NCI-H2107 treated with DMSO at 0.1 percent for 48 hours (cell line): ENCODE results near the gene COL4A2.
A peak's percentile ranks its signal among the peaks of the same experiment; 100 is the strongest.

Source experiments
- DNase-seq: peaks from one replicate; lab custom pipeline; 2025; ENCODE audit not compliant: unreplicated experiment; lab: John Stamatoyannopoulos, UW

COL4A2 gene

DNA sequence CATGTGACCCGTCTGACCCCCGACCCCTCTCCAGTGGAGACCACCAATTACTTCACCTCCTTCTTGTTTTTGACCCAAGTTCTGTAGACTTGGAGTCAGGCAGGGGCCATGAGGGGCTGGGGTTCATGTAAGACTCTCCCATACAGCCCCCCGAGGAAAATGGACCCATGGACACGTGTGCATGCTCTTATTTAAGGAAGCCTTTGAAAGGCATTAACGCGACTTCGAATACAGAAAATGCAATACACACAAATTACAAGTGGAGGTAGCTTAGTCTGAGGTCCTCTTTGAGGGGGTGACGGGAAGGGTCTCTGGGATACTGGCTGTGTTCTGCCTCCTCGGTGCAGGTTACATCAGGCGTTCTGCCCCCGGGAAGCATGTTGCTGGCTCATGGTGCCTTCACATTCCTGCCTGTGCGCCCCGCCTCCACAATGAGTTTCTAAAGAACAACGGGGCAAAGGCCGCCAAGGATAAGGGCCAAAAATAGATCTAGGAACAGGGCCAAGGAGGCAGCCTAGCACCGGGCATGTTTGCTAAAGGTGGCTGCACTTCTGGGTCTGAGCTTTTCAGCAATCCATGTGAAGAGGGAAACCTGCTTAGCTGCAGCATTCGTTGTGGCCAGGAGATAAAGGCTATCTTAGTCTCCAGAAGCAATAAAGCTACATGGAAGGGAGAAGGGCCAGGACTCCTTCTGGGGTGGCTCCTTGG is 199.9 kb downstream of the COL4A2 start:
- no peak for DNase-seq

GRCh38 chr13:110507678-110508381 is 200.7 kb downstream of the COL4A2 start:
- DNase-seq = no peak

- DNase-seq = peak; percentile 85
Measured at GRCh38 chr13:110509478-110509926, 202.4 kb downstream of the COL4A2 start.

DNA sequence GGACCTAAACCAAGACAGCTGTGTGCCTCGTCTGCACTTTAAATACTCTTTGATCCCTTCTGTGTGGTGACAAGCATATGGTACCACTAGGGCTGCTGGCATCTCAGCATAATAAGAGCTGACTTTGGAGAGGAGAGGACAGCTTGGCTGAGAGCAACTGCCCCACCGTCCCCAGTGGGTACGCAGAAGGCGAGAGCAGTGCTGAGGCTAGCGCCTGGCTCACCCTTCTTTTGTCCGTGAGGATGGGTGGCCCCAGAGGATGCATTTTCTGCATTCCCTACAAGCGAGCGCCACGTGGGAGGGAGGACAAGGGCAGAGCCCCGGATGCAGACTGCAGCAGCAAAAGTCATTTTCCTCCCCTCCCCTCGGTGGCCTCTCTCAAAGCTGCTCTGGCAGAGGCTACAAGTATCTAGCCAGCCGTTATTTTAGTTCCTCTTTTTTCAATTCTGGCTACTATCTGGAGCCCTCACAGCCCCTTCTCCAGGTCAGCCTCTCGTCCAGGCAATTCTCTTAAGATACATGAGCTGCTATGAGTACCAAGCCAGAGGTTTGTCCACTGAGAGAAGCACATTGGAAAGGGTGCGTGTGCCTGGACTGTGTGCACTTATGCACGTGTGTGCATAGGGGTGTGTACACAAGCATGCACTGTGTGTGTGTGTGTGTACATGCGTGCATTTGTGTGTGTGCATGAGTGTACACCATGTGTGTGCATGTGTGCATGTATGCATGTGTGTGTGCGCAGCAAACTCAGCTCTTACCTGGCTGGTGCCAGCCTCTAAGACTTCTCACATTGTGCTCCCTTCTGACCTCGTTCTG is 203.1 kb downstream of the COL4A2 start:
- DNase-seq = no peak

- DNase-seq = no peak
Measured at GRCh38 chr13:110511509-110512181, 204.6 kb downstream of the COL4A2 start.

- DNase-seq = no peak
Measured at GRCh38 chr13:110512198-110512740, 205.2 kb downstream of the COL4A2 start.

DNA sequence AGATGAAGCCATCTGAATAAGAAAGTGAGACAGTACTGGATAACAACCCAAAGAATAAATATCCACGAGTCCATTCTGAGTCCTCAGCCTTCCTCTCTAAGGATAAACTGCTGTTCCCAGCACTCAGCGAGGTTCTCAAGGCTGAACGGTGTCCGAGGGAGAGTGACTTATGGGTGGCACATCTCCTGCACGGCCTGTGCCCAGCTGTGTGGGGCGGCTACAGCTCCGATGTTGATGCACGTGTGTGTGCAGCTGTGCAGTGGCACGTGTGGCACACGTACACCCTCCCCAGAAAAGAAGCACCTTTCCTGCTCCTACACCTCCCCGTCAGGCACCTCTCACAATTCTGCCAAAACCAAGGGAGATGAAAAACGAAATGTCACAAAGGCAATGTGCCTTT is 209.4 kb downstream of the COL4A2 start:
- no peak for DNase-seq

- no peak for DNase-seq
Measured at GRCh38 chr13:110517505-110518225, 210.6 kb downstream of the COL4A2 start.

DNA sequence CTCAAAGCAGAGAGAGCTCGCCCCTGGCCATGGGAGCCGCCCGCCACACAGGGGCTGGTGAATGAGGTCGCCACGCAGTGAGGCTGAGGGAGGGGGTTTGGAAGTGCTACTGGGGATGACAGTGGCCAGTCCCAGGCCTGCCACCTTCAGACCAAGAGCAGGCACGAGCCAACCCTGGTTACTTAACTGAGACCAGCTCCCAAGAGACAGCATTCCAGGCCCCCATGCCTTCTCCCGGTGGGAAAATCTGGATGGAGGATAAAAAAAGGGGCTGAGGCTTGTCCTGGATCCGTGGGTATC is 211.1 kb downstream of the COL4A2 start:
- no peak for DNase-seq

DNA sequence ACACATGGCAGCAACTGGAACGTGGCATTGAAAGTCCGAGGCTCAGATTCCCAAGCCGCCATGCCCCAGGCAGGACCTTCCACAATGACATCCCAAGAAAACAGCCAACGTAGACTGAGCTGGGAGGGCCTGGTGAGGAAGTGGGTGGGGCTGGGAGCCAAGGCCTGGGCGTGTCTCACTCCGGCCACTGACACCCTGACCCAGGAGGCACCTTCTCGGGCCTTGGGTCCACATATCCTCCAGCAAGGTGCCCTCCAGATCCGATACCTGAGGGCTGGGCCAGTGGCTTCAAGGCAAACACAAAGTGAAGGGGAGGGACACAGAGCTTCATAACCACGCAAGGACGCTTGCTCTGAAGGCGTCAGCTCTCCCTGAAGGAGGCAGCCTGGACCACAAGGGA is 211.5 kb downstream of the COL4A2 start:
- DNase-seq = no peak

- no peak for DNase-seq
Measured at GRCh38 chr13:110519046-110519445, 212.0 kb downstream of the COL4A2 start.

GRCh38 chr13:110519506-110519905 is 212.4 kb downstream of the COL4A2 start:
- DNase-seq = no peak

- no peak for DNase-seq
Measured at GRCh38 chr13:110520431-110521295, 213.6 kb downstream of the COL4A2 start.

DNA sequence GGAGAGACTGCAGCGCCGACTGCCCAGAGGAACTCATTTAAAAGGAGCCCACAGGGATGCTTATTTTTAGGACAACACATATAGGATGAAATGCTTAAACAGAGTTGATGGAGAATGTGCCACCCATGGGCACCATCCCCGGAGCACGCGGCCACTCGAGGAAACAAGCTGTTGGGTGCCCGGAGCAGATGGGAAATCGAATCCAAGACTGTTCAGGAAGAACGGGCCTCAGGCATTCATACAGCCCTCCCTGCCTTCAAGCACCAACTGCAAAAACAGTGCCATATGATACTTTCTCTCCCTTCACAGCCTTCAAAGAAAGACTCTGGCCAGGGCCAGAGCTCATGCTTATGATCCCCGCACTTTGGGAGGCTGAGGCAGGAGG is 214.2 kb downstream of the COL4A2 start:
- no peak for DNase-seq

DNA sequence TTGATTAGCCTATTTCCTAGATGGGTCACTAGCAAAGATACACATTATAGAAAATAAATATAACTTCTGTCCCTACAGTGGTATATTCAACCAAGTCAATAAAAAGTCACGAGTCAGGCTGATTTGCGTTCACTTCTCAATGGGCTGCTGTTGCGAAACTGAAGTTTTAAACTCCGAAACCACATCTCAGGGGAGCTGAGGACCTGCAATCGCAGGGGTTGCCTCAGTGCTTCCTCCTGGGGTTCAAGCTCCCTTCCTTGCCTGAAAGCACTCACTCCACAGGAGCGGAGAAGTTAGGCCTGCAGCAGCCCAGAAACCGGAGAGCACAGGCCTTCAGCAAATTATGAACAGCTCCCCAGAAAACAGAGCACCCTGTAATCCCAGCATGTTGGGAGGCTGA is 214.9 kb downstream of the COL4A2 start:
- no peak for DNase-seq

DNA sequence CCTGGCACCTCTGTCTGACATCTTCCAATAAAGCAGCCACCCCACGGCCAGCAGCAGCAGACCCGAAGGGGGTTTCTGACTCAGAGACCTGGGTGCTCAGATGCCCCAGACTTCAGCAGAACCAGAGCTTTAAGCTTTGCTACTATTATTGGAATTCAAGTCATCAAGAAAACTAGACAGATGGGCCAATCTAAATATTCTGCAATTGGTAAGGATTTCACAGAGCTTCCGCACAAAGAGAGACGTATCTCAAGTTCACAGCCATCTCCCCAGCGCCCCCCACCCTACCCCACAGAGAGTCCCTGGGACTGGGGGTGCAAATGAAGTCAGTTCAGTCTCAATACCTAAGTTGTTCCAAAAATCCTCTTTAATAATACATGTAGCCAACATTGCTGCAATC is 215.6 kb downstream of the COL4A2 start:
- DNase-seq = no peak

GRCh38 chr13:110523180-110523579 is 216.1 kb downstream of the COL4A2 start:
- no peak for DNase-seq

- no peak for DNase-seq
Measured at GRCh38 chr13:110523838-110524540, 216.9 kb downstream of the COL4A2 start.
